Measurements from ENCODE around the gene LDHD.
"Not testable (repeated sequence)": the region's sequence is repeated elsewhere in the genome, so short reads cannot be mapped to it uniquely, and the experiment has no call there.

LDHD gene

DNA sequence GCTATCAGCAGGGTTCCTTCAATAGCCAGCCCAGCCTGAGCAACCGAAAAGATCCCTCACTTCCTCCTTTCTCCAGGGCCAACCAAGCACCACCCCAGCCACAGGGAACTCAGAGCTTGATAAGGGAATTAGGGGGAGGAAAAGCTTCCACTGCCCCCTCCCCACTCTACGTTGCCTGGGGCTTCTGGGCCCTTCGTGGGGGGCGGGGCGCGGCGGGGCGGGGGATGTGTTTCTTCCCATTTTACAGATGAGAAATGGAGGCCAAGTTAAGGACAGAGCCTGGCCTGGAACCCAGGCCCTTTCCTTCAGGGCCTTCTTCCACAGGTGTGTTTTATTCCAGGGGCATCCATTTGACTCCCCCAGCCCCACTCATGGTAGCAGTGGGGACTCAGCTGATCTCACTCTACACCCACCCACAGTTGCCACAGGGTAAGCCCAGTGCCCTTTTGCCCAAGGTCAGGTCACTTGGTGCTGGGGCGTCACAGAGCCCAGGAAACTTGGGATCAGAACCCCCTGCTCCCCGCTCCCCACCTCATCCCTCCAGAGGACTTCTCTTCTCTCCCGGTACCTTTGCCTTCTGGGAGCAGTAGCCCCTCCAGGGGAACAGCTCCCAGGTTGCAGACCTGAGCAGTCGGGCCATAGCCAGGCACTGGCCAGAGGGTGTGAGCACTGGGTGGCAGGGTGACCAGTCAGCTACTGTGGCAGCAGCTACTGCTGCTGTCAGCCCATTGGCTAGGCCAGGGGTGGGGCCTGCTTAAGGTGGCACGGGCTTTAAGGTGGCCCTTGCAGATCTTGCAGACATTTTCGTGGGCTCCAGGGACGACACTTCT is at the start of gene LDHD:
Gene LDHD, minus strand, starts transcription at position 700 of the 830 bp plus-strand sequence. Its CDS starts 60 bp downstream, at position 640.
- DNase-seq, result no peak

- DNase-seq, result no peak
Measured at GRCh38 chr16:75160386-75160785, 43.8 kb upstream of the LDHD start.

DNA sequence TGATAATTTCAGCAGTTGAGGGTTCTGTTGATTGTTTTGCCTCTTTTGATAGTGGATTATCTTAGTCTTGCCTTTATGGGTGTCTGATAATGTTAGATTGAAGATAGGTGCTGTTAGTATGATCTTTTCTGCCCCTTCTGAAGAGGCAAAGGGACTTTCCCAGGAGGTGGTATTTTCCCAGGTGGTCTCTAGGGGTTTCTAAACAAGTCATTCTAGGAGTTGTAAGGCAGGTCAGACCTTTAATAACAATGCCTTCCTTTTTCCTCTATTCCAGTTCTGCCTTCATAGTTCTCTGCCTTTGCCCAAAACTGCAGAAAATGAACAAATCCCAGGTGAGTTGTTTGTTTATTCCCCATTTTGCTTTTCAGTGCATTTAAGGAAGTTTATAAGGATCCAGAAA is 36.1 kb upstream of the LDHD start:
- no peak for DNase-seq

DNA sequence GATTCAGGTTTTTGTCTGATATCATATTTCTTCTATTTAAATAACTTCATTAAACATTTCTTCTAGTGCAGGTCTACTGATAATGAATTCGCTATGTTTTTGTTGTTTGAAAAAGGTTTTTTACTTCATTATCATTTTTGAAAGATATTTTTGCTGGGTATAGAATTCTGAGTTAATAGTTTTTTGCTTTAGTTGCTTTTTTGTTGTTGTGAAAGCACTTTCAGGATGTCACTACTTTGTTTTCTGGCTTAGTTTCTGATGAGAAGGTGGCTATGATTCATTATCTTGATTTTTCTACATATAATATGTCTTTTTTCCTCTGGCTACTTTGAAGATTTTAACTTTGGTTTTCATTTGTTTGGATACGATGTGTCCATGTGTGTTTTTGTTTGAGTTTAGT is 35.2 kb upstream of the LDHD start:
- no peak for DNase-seq

GRCh38 chr16:75148311-75149195 is 32.0 kb upstream of the LDHD start, which contains the start of gene ZFP1:
TSS of gene ZFP1 (plus strand) at chr16:75148524. CDS start at chr16:75152952, 4,428 bp downstream.
- DNase-seq, result peak; percentile 34

- no peak for DNase-seq
Measured at GRCh38 chr16:75147968-75148310, 31.4 kb upstream of the LDHD start.

DNA sequence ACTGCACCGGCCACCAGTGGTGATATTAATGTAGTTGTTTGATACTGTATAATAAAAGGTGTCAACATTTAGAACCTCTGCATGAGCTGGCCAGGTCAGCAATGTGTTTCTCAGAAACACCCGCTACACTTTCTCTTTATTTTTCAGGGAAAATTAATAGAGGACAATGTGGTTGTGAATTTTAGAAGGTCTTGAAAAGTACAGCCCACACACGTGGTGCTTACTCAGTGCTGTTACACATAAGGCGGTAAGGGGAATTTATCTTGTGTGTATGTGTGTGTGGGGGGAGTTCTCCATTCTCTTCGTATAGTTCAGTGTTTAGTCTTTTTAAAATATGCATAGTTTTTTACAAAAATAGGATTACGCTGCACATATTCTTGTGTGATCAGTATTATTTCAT is 27.4 kb upstream of the LDHD start:
- no peak for DNase-seq

GRCh38 chr16:75139498-75139897 is 22.9 kb upstream of the LDHD start:
- DNase-seq, result no peak

DNA sequence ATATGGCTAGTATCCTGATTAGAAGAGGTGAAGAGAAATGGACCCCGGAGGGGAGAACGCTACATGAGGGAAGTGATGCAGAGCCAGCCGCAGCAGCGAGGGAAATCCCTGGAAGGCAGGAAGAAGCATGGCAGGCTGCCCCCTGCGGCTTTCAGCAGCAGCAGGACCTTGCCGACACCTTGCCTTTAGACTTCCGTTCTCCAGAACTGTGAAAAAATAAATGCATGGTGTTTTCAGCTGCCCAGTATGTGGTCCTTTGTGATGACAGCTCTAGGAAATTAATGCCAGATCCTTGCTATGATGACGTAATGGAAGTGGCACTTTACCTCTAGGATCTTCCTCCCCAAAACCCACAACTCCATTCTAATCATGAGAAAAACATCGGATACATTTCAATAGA is 22.1 kb upstream of the LDHD start:
- DNase-seq, result no peak

DNA sequence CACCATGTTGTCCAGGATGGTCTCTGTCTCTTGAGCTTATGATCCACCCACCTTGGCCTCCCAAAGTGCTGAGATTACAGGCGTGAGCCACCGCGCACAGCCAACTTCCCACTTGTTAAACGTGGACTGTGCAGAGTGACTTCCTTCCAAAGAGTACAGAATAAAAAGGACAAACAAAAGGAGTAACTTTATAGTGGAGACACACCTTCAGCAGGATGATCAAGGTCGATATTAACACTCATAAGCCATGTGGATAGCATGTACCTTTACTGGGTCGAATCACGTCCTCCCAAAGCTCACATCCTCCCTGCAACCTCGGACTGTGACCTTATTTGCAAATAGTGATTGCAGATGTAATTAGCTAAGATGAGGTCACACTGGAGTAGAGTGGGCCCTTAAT is 21.7 kb upstream of the LDHD start:
- DNase-seq, result no peak

GRCh38 chr16:75131081-75131480 is 14.5 kb upstream of the LDHD start:
- DNase-seq, result no peak

- no peak for DNase-seq
Measured at GRCh38 chr16:75130150-75130771, 13.7 kb upstream of the LDHD start.

DNA sequence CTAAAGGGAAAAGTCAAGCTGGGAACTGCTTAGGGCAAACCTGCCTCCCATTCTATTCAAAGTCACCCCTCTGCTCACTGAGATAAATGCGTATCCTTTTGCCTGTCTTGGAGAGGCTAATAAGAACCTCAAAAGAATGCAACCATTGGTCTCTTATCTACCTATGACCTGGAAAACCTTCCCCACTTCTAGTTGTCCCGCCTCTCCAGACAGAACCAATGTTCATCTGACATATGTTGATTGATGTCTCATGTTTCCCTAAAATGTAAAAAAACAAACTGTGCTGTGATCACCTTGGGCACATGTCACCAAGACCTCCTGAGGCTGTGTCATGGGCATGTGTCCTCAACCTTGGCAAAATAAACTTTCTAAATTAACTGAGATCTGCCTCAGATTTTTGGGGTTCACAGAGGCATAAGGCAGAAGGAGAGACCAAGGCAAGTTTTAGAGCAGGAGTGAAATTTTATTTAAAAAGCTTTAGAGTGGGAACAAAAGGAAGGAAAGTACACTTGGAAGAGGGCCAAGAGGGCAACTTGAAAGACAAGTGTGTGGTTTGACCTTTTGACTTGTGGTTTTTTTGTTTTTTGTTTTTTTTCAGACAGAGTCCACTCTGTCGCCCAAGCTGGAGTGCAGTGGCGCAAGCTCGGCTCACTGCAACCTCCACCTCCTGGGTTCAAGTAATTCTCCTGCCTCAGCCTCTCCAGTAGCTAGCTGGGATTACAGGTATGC is 13.0 kb upstream of the LDHD start:
- DNase-seq, result not testable (repeated sequence)

GRCh38 chr16:75127713-75128415 is 11.3 kb upstream of the LDHD start:
- DNase-seq, result no peak

DNA sequence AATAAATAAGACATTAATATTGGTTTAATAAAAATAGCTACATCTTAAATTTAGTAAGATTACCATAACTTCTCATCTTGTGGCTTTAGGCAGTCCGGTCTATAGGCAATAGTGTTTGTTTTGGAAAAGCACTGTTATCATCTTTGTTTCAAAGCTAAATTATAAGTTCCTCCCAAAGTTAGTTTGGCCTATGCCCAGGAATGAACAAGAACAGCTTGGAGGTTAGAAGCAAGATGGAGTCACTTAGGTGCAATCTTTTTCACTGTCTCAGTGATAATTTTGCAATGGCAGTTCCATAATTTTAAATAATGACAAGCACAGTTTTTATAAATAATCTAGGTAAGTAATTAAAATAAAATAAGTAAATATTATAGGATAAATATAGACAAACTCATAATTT is 6.0 kb upstream of the LDHD start:
- DNase-seq, result no peak

DNA sequence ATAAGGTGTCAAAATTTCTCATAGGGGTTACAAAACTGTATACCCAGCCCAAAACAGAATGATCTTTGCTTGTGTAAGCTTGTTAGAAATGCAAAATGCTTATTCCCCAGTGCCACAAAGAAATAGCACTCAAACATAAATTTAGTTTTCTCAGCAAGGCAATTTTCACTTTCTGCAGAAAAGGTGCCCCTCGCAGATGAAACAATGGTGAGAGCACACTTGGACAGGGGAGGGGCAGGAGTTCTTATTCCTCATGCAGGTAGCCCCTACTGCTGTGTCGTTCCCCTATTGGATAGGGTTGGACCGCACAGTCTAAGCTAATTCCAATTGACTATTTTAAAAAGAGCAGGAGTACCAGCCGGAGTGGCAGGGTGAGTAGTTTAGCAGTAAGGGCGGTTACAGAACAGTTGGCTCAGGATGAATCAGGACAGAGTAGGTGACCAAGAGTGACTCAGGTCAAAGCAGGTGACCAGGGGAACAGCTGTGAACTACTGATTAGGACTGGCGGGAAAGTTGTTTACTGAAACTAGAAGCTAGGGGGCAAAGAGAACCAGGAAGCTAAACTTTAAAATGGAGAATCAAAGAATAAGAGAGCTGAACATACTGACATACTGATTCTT is 5.5 kb upstream of the LDHD start:
- no peak for DNase-seq

- no peak for DNase-seq
Measured at GRCh38 chr16:75120253-75120652, 3.7 kb upstream of the LDHD start.

GRCh38 chr16:75118943-75119539 is 2.5 kb upstream of the LDHD start:
- no peak for DNase-seq

DNA sequence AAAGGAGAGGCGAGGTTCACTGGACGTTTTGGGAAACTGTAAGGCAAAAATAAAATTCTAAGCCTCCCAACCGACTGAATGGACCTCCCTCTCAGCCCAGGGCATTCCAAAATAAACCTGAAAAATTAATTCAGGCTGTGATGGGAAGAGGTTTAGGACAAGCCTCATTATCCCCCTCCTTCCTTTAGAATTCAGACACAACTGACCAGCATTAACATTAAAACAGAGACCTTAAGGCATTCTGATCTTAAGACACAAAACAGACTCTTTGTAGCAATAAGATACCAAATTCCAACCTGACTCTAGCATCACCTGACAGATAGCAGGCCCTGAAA is 298 bp upstream of the LDHD start:
- no peak for DNase-seq

GRCh38 chr16:75114946-75115825 is 1.4 kb downstream of the LDHD start:
- DNase-seq, result no peak
